ENCODE results near the gene ENTPD3. TPM values are rescaled to one million over a fixed set of nuclear protein-coding genes. Genes with fewer than 3 reads are reported as not detected.

Gene ENTPD3
- total and polyA plus RNA-seq, 9 donors: 0.46 to 5.6 (median 1.3) TPM

GRCh38 chr3:40366203-40367162, 20.5 kb upstream of the ENTPD3 start:
- 54 to 57% (median 55%) methylated on average over 2 of the region's 2 CpGs for WGBS, 3 donors
- no peak for TF ChIP-seq POLR2A (IDR thresholded peaks at IDR 0.05)
- TF ChIP-seq CTCF (IDR thresholded peaks at IDR 0.05): no peak
- no peak for TF ChIP-seq EP300 (IDR thresholded peaks at IDR 0.05)
- no peak for DNase-seq
- no peaks in the 10 kb centered on the region for H3K36me3 ChIP-seq
- intact Hi-C loops (cut with DNase I): no loop called here
- no peak overlapping the region for H3K27ac ChIP-seq
- H3K27me3 ChIP-seq: no peaks in the 10 kb centered on the region
- H3K4me3 ChIP-seq: no peak overlapping the region
- peaks cover 3% of the 10 kb centered on the region for H3K4me1 ChIP-seq (ENCODE audit: insufficient read depth)
- no peaks in the 10 kb centered on the region for H3K9me3 ChIP-seq

DNA sequence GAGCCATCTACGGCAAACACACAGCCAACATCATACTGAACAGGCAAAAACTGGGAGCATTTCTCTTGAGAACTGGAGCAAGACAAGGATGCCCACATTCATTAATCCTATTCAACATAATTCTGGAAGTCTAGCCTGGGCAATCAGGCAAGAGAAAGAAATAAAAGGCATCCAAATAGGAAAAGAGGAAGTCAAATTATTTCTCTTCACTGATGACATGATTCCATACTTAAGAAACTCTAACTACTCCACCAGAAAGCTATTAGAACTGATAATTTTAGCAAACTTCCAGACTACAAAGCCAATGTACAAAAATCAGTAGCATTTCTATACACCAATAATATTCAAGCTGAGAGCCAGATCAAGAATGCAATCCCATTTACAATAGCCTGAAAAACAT, 17.3 kb upstream of the ENTPD3 start:
- no peaks in the 10 kb centered on the region for H3K9me3 ChIP-seq
- no peak overlapping the region for H3K4me3 ChIP-seq
- H3K27ac ChIP-seq: no peak overlapping the region
- 87 to 90% (median 89%) methylated on average over 1 of the region's 1 CpG for WGBS, 3 donors
- no peak for DNase-seq
- intact Hi-C loops (cut with DNase I): no loop called here
- no peak for TF ChIP-seq POLR2A (IDR thresholded peaks at IDR 0.05)
- TF ChIP-seq EP300 (IDR thresholded peaks at IDR 0.05): no peak
- no peak for TF ChIP-seq CTCF (IDR thresholded peaks at IDR 0.05)
- no peaks in the 10 kb centered on the region for H3K27me3 ChIP-seq
- no peaks in the 10 kb centered on the region for H3K36me3 ChIP-seq
- H3K4me1 ChIP-seq (ENCODE audit: insufficient read depth): peaks cover 3% of the 10 kb centered on the region

DNA sequence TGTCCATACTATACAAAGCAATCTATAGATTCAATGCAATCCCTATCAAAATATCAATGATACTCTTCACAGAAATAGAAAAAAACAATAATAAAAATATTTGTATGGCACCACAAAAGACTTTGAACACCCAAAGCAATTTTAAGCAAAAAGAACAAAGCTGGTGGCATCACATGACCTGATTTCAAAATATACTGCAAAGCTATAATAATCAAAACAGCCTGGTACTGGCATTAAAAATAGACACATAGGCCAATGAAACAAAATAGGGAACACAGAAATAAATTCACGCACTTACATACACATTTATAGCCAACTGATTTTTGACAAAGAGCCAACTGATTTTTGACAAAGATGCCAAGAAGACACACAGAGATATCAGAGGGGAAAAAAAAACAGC, 9.2 kb upstream of the ENTPD3 start:
- intact Hi-C loops (cut with DNase I): no loop called here
- Histone ChIP-seq H3K27me3 (no peaks in the 10 kb centered on the region), H3K27ac (no peak overlapping the region), H3K9me3 (no peaks in the 10 kb centered on the region), H3K4me1 (ENCODE audit: insufficient read depth) (no peaks in the 10 kb centered on the region), H3K36me3 (no peaks in the 10 kb centered on the region), H3K4me3 (no peak overlapping the region)
- TF ChIP-seq POLR2A (IDR thresholded peaks at IDR 0.05) (no peak), EP300 (IDR thresholded peaks at IDR 0.05) (no peak), CTCF (IDR thresholded peaks at IDR 0.05) (no peak)
- no peak for DNase-seq
- WGBS, 3 donors: 83 to 87% (median 85%) methylated on average over 1 of the region's 1 CpG

- Histone ChIP-seq H3K9me3 (no peaks in the 10 kb centered on the region), H3K27me3 (no peaks in the 10 kb centered on the region), H3K4me3 (no peak overlapping the region), H3K36me3 (no peaks in the 10 kb centered on the region), H3K27ac (no peak overlapping the region), H3K4me1 (ENCODE audit: insufficient read depth) (no peaks in the 10 kb centered on the region)
- WGBS, 3 donors: 78 to 87% (median 81%) methylated on average over 4 of the region's 4 CpGs
- no peak for DNase-seq
- TF ChIP-seq CTCF (IDR thresholded peaks at IDR 0.05) (no peak), POLR2A (IDR thresholded peaks at IDR 0.05) (no peak), EP300 (IDR thresholded peaks at IDR 0.05) (no peak)
- intact Hi-C loops (cut with DNase I): no loop called here
Observed at GRCh38 chr3:40379674-40380306, 7.2 kb upstream of the ENTPD3 start.
